CD4-positive, alpha-beta T cell (primary cell): Measurements from ENCODE around the gene ANKRD16. TPM values are rescaled to one million over a fixed set of nuclear protein-coding genes. Genes with fewer than 3 reads are reported as not detected.
"Not testable (repeated sequence)": the region's sequence is repeated elsewhere in the genome, so short reads cannot be mapped to it uniquely, and the experiment has no call there.

Experiments used
- ATAC-seq: fragments of 200-7000 bp; cut with Tn5 transposase; one replicate; pipeline ENCODE4 v1.10.0; 2022; ENCODE audit warnings: mild to moderate bottlenecking; ENCODE audit not compliant: poor library complexity
- CTCF ChIA-PET: fragments of 350-600 bp; sonication (Branson Sonifier 250); formaldehyde crosslinking; loops from one replicate; lab custom pipeline; 2021; ENCODE audit warnings: antibody characterized with exemption, inconsistent platforms; lab: Charles Lee
- POLR2A ChIA-PET: fragments of 350-600 bp; sonication (Branson Sonifier 250); formaldehyde crosslinking; loops from one replicate; lab custom pipeline; 2021; ENCODE audit warnings: antibody characterized with exemption, inconsistent platforms; lab: Charles Lee
- DNase-seq, 14 experiments: peaks; one replicate each; pipeline ENCODE4 v3.0.0-alpha.2; 2013 to 2020; ENCODE audit warnings: mixed read lengths in 2 of 14
- H3K27ac ChIP-seq, 2 donors: one replicate each; pipeline versions ENCODE4 v1.5.1 to v1.7.0; 2013; ENCODE audit warnings: low read length in 2 of 2, low read depth in 1 of 2, mild to moderate bottlenecking in 1 of 2
- H3K27me3 ChIP-seq, 2 experiments: 1 replicate in 1 of 2; 2 replicates in 1 of 2; pipeline versions ENCODE4 v1.6.1 to v1.7.0; 2013; ENCODE audit warnings: low read length in 2 of 2, control low read depth in 1 of 2, mild to moderate bottlenecking in 1 of 2, moderate library complexity in 1 of 2; ENCODE audit not compliant: insufficient read depth in 2 of 2, control insufficient read depth in 1 of 2
- H3K36me3 ChIP-seq: one replicate; pipeline ENCODE4 v1.6.1; 2013; ENCODE audit warnings: low read length, control low read depth; ENCODE audit not compliant: insufficient read depth
- H3K4me1 ChIP-seq: one replicate; pipeline ENCODE4 v1.6.1; 2013; ENCODE audit warnings: low read length, control low read depth; ENCODE audit not compliant: insufficient read depth
- H3K4me3 ChIP-seq: one replicate; pipeline ENCODE4 v1.5.1; 2013; ENCODE audit warnings: mild to moderate bottlenecking, low read length, moderate library complexity
- H3K9me3 ChIP-seq, 2 experiments: 1 replicate in 1 of 2; 2 replicates in 1 of 2; pipeline versions ENCODE4 v1.6.1 to v1.7.0; 2013; ENCODE audit warnings: low read length in 2 of 2, mild to moderate bottlenecking in 2 of 2, control low read depth in 1 of 2, moderate library complexity in 1 of 2; ENCODE audit not compliant: control insufficient read depth in 1 of 2, insufficient read depth in 1 of 2
- H3K27ac Mint-ChIP-seq: one replicate; pipeline ENCODE4 v1.8.0; 2020; ENCODE audit warnings: mixed read lengths
- H3K27me3 Mint-ChIP-seq: one replicate; pipeline ENCODE4 v1.8.0; 2021; ENCODE audit warnings: mixed read lengths
- H3K36me3 Mint-ChIP-seq: one replicate; pipeline ENCODE4 v1.8.0; 2021; ENCODE audit warnings: low read depth, mixed read lengths
- H3K4me1 Mint-ChIP-seq: one replicate; pipeline ENCODE4 v1.8.0; 2021; ENCODE audit warnings: low read depth, mixed read lengths
- H3K4me3 Mint-ChIP-seq: one replicate; pipeline ENCODE4 v1.8.0; 2020; ENCODE audit warnings: mild to moderate bottlenecking, mixed read lengths
- H3K9me3 Mint-ChIP-seq: one replicate; pipeline ENCODE4 v1.8.0; 2020; ENCODE audit warnings: mixed read lengths
- CTCF ChIP-seq: fragments of 200-600 bp; IDR thresholded peaks from one replicate; pipeline ENCODE4 v1.8.0; 2022; ENCODE audit warnings: antibody characterized with exemption, mild to moderate bottlenecking
- intact Hi-C, 2 experiments: fragments of 100-400 bp; cut with DNase I in 1 of 2; cut with micrococcal nuclease in 1 of 2; formaldehyde crosslinking; loops; one replicate each; pipeline versions ENCODE4 v1.15.1 to v1.9.0; 2023 to 2025; cut with DNase I, micrococcal nuclease
- total RNA-seq, 174 experiments: library from RNA in 2 of 174; stranded (reverse) in 2 of 174; gene quantifications; one replicate each; pipeline ENCODE4 v1.2.3 and lab custom pipeline; 2021 to 2026

The ANKRD16 gene
- total RNA-seq, 2 experiments from 2014 or later, result 1.4 to 1.8 TPM

GRCh38 chr10:5827841-5828240 is 61.9 kb downstream of the ANKRD16 start:
- ChIA-PET CTCF (no interaction called here), POLR2A (no interaction called here)
- Histone ChIP-seq H3K4me3 (no peak overlapping the region), H3K4me1 (no peaks in the 10 kb centered on the region), H3K36me3 (no peaks in the 10 kb centered on the region), H3K27me3 (no peaks in the 10 kb centered on the region), H3K27ac (no peak overlapping the region), H3K9me3 (no peaks in the 10 kb centered on the region)
- Mint-ChIP-seq H3K4me3 (no peak overlapping the region), H3K4me1 (no peaks in the 10 kb centered on the region), H3K36me3 (no peaks in the 10 kb centered on the region), H3K27me3 (no peaks in the 10 kb centered on the region), H3K27ac (no peak overlapping the region), H3K9me3 (no peaks in the 10 kb centered on the region)
- no peak for TF ChIP-seq CTCF
- intact Hi-C loops, result no loop called here
- ATAC-seq (no peak), DNase-seq (no peak)

GRCh38 chr10:5826511-5826910 is 63.2 kb downstream of the ANKRD16 start:
- H3K4me3 ChIP-seq, H3K4me3 Mint-ChIP-seq, H3K27ac Mint-ChIP-seq, H3K4me1 ChIP-seq, H3K9me3 ChIP-seq, H3K27me3 ChIP-seq, DNase-seq, ATAC-seq, H3K9me3 Mint-ChIP-seq, POLR2A ChIA-PET, H3K4me1 Mint-ChIP-seq, H3K36me3 Mint-ChIP-seq, H3K27ac ChIP-seq, H3K36me3 ChIP-seq, H3K27me3 Mint-ChIP-seq, intact Hi-C loops, CTCF ChIA-PET: not testable (repeated sequence)

GRCh38 chr10:5818894-5819293 is 70.8 kb downstream of the ANKRD16 start:
- DNase-seq (no peak), ATAC-seq (no peak)
- no peaks in the 10 kb centered on the region for H3K27me3 Mint-ChIP-seq
- peaks cover 29% of the 10 kb centered on the region for H3K4me1 Mint-ChIP-seq
- Histone ChIP-seq H3K27me3 (no peaks in the 10 kb centered on the region), H3K4me1 (peaks cover 25% of the 10 kb centered on the region), H3K27ac (no peak overlapping the region), H3K4me3 (no peak overlapping the region), H3K36me3 (no peaks in the 10 kb centered on the region), H3K9me3 (no peaks in the 10 kb centered on the region)
- intact Hi-C loops, result loop anchor here in 1 of 2 experiments (5.0 kb wide), 1 partner anchor 268 kb away; the partner anchor contains the start of gene RBM17
- ChIA-PET POLR2A (interaction anchor here (0.7 kb wide), 1 partner anchor 196 kb away, joined by 3 read pairs; no protein-coding TSS in a partner anchor), CTCF (no interaction called here)
- no peaks in the 10 kb centered on the region for H3K9me3 Mint-ChIP-seq
- H3K36me3 Mint-ChIP-seq, result peaks cover 3% of the 10 kb centered on the region
- TF ChIP-seq CTCF, result no peak
- no peak overlapping the region for H3K27ac Mint-ChIP-seq
- no peak overlapping the region for H3K4me3 Mint-ChIP-seq

- H3K4me1 Mint-ChIP-seq, result peaks cover 30% of the 10 kb centered on the region
- ATAC-seq (no peak), DNase-seq (no peak)
- H3K27me3 Mint-ChIP-seq, result no peaks in the 10 kb centered on the region
- Histone ChIP-seq H3K36me3 (no peaks in the 10 kb centered on the region), H3K4me1 (peaks cover 25% of the 10 kb centered on the region), H3K27ac (no peak overlapping the region), H3K27me3 (no peaks in the 10 kb centered on the region), H3K9me3 (no peaks in the 10 kb centered on the region), H3K4me3 (no peak overlapping the region)
- no peak for TF ChIP-seq CTCF
- H3K4me3 Mint-ChIP-seq, result no peak overlapping the region
- peak overlapping the region; percentile 89 for H3K27ac Mint-ChIP-seq
- CTCF ChIA-PET, result no interaction called here
- intact Hi-C loops, result loop anchor here in 1 of 2 experiments (5.0 kb wide), 1 partner anchor 269 kb away; the partner anchor contains the start of gene RBM17
- POLR2A ChIA-PET, result interaction anchor here (0.5 to 1.1 kb wide), 2 partner anchors 72 to 830 kb away, joined by 3 to 4 read pairs; partner anchors contain the start of genes ANKRD16 and FBH1
- H3K36me3 Mint-ChIP-seq, result peaks cover 11% of the 10 kb centered on the region
- no peaks in the 10 kb centered on the region for H3K9me3 Mint-ChIP-seq
Measured at GRCh38 chr10:5818048-5818331, 71.7 kb downstream of the ANKRD16 start.
